ENCODE measurements around the gene RNF5.
"Not testable (repeated sequence)": the region's sequence is repeated elsewhere in the genome, so short reads cannot be mapped to it uniquely, and the experiment has no call there.

Gene RNF5

GRCh38 chr6:32190911-32191677 is 12.9 kb downstream of the RNF5 start:
- no peak for DNase-seq

- no peak for DNase-seq
Measured at GRCh38 chr6:32191696-32192607, 13.7 kb downstream of the RNF5 start.

- no peak for DNase-seq
Measured at GRCh38 chr6:32192608-32193039, 14.4 kb downstream of the RNF5 start, which contains the start of gene GPSM3. GPSM3 (minus strand) TSS chr6:32192643; CDS start chr6:32192513, 130 bp downstream.

GRCh38 chr6:32193096-32193495 is 14.9 kb downstream of the RNF5 start:
- DNase-seq = not testable (repeated sequence)

- no peak for DNase-seq
Measured at GRCh38 chr6:32194388-32194787, 16.2 kb downstream of the RNF5 start.

GRCh38 chr6:32194825-32195651 is 16.8 kb downstream of the RNF5 start:
- no peak for DNase-seq

GRCh38 chr6:32195652-32195901 is 17.4 kb downstream of the RNF5 start:
- DNase-seq = peak; percentile 89

- no peak for DNase-seq
Measured at GRCh38 chr6:32195902-32196681, 17.9 kb downstream of the RNF5 start.

- no peak for DNase-seq
Measured at GRCh38 chr6:32196682-32197616, 18.7 kb downstream of the RNF5 start.

- no peak for DNase-seq
Measured at GRCh38 chr6:32198345-32198696, 20.1 kb downstream of the RNF5 start.

GRCh38 chr6:32198866-32199265 is 20.7 kb downstream of the RNF5 start:
- no peak for DNase-seq

GRCh38 chr6:32200711-32201475 is 22.7 kb downstream of the RNF5 start:
- no peak for DNase-seq

GRCh38 chr6:32202186-32202585 is 24.0 kb downstream of the RNF5 start:
- DNase-seq = no peak

- no peak for DNase-seq
Measured at GRCh38 chr6:32203426-32204267, 25.4 kb downstream of the RNF5 start.

GRCh38 chr6:32204268-32204715 is 26.1 kb downstream of the RNF5 start:
- no peak for DNase-seq

GRCh38 chr6:32208996-32209395 is 30.8 kb downstream of the RNF5 start:
- DNase-seq = no peak

- no peak for DNase-seq
Measured at GRCh38 chr6:32210191-32210601, 32.0 kb downstream of the RNF5 start.

GRCh38 chr6:32211432-32211831 is 33.2 kb downstream of the RNF5 start:
- not testable (repeated sequence) for DNase-seq

GRCh38 chr6:32212076-32212760 is 34.0 kb downstream of the RNF5 start:
- no peak for DNase-seq

Data from cortex of kidney (tissue), 1 donor.